Kidney (tissue), 14 donors: ENCODE data around the gene PCLO. TPM values are rescaled to one million over a fixed set of nuclear protein-coding genes. Genes with fewer than 3 reads are reported as not detected.

ENCODE experiments used
- DNase-seq, 5 donors: peaks; one replicate each; pipeline ENCODE4 v3.0.0-alpha.2; 2013 to 2020
- FAIRE-seq: peaks from 2 replicates; lab custom pipeline; 2012; peaks lifted over from hg19 to GRCh38; lab: Jason Lieb, UNC
- H3K27ac ChIP-seq, 2 donors: one replicate each; pipeline ENCODE4 v1.7.0; 2013; ENCODE audit warnings: low read depth in 2 of 2, low read length in 2 of 2, inconsistent platforms in 1 of 2
- H3K27me3 ChIP-seq: one replicate; pipeline ENCODE4 v1.7.1; 2013; ENCODE audit warnings: low read length, inconsistent platforms; ENCODE audit not compliant: control insufficient read depth, insufficient read depth
- H3K36me3 ChIP-seq, 3 donors: one replicate each; pipeline versions ENCODE4 v1.7.0 to v1.7.1; 2013; ENCODE audit warnings: low read length in 3 of 3, control low read depth in 1 of 3, inconsistent platforms in 1 of 3; ENCODE audit not compliant: insufficient read depth in 3 of 3, control insufficient read depth in 2 of 3
- H3K4me1 ChIP-seq, 3 donors: one replicate each; pipeline versions ENCODE4 v1.7.0 to v1.7.1; 2013; ENCODE audit warnings: low read length in 3 of 3, inconsistent platforms in 1 of 3, low read depth in 1 of 3; ENCODE audit not compliant: control insufficient read depth in 2 of 3, insufficient read depth in 2 of 3
- H3K4me3 ChIP-seq, 3 donors: one replicate each; pipeline versions ENCODE4 v1.7.0 to v1.8.1; 2013; ENCODE audit warnings: low read length in 3 of 3, control low read depth in 1 of 3, inconsistent platforms in 1 of 3
- H3K9ac ChIP-seq, 3 donors: one replicate each; pipeline versions ENCODE4 v1.7.0 to v1.7.1; 2013; ENCODE audit warnings: low read length in 3 of 3, control low read depth in 1 of 3, inconsistent platforms in 1 of 3
- H3K9me3 ChIP-seq, 3 donors: one replicate each; pipeline versions ENCODE4 v1.7.0 to v1.7.1; 2013; ENCODE audit warnings: low read length in 3 of 3, control low read depth in 1 of 3, inconsistent platforms in 1 of 3; ENCODE audit not compliant: control insufficient read depth in 2 of 3, insufficient read depth in 1 of 3
- CTCF ChIP-seq: IDR thresholded peaks from 3 replicates; pipeline ENCODE4 v1.5.1; 2012; ENCODE audit warnings: mild to moderate bottlenecking, moderate library complexity, borderline replicate concordance; ENCODE audit not compliant: insufficient read depth; ENCODE audit errors: extremely low read depth
- intact Hi-C: fragments of 100-400 bp; cut with DNase I; formaldehyde crosslinking; loops from one replicate; pipeline ENCODE4 v1.11.1; 2022
- polyA plus RNA-seq: library from polyadenylated mRNA; stranded (reverse); fragments of 350-450 nt; fragmentation: Illumina TruSeq; extraction: RNeasy Lipid Tissue Mini Kit (QIAGEN cat#74804); gene quantifications from one replicate; pipeline ENCODE4 v1.2.3, GENCODE V29; 2014; ENCODE audit warnings: low read depth, low replicate concordance; ENCODE audit not compliant: insufficient read depth
- total RNA-seq: library from RNA; stranded (reverse); fragmentation: NEBNext Ultra II Directional; extraction: Animal tissue kit (Norgen Biotek cat#: 25700); gene quantifications from one replicate; pipeline ENCODE4 v1.2.1, GENCODE V29; 2021
- donor health status: control.
- donor health status: control.
- donor health status: control.
- donor health status: control.
- donor health status: control.
- donor health status: DM: yes; HTN: yes; CAD: no.
- donor health status: Normal renal cell carcinoma (clear cell type).

Gene PCLO
- total and polyA plus RNA-seq, 2 donors from 2014 or later = 4.0 to 12.0 TPM

GRCh38 chr7:83178796-83179195, 16.1 kb upstream of the PCLO start:
- intact Hi-C loops = no loop called here

GRCh38 chr7:83178066-83178465, 15.4 kb upstream of the PCLO start:
- Histone ChIP-seq H3K4me1 (no peaks in the 10 kb centered on the region), H3K9me3 (peaks cover 0 to 2% (median 0%) of the 10 kb centered on the region in 3 donors), H3K27me3 (no peaks in the 10 kb centered on the region), H3K36me3 (no peaks in the 10 kb centered on the region), H3K27ac (no peak overlapping the region), H3K4me3 (no peak overlapping the region), H3K9ac (no peak overlapping the region)
- no peak for FAIRE-seq
- no peak for DNase-seq
- intact Hi-C loops = no loop called here
- no peak for TF ChIP-seq CTCF

More at GRCh38 chr7:83178796-83179195, 16.1 kb upstream of the PCLO start:
- H3K4me1 ChIP-seq = no peaks in the 10 kb centered on the region
- H3K36me3 ChIP-seq = no peaks in the 10 kb centered on the region
- H3K27ac ChIP-seq = no peak overlapping the region
- DNase-seq (no peak), FAIRE-seq (no peak)
- TF ChIP-seq CTCF = no peak
- H3K9me3 ChIP-seq = peaks cover 0 to 9% (median 2%) of the 10 kb centered on the region in 3 donors
- no peak overlapping the region for H3K9ac ChIP-seq
- H3K27me3 ChIP-seq = no peaks in the 10 kb centered on the region
- no peak overlapping the region for H3K4me3 ChIP-seq

- FAIRE-seq (no peak), DNase-seq (no peak)
- Histone ChIP-seq H3K27ac (no peak overlapping the region), H3K9me3 (no peaks in the 10 kb centered on the region), H3K4me3 (no peak overlapping the region), H3K36me3 (no peaks in the 10 kb centered on the region), H3K4me1 (no peaks in the 10 kb centered on the region), H3K27me3 (no peaks in the 10 kb centered on the region), H3K9ac (no peak overlapping the region)
- intact Hi-C loops = no loop called here
- TF ChIP-seq CTCF = no peak
These were observed 11.0 kb upstream of the PCLO start for GRCh38 chr7:83173664-83174063.

- no peaks in the 10 kb centered on the region for H3K36me3 ChIP-seq
- no peak for TF ChIP-seq CTCF
- H3K9ac ChIP-seq = no peak overlapping the region
- H3K9me3 ChIP-seq = no peaks in the 10 kb centered on the region
- intact Hi-C loops = no loop called here
- FAIRE-seq (no peak), DNase-seq (no peak)
- H3K4me3 ChIP-seq = no peak overlapping the region
- H3K4me1 ChIP-seq = no peaks in the 10 kb centered on the region
- H3K27ac ChIP-seq = no peak overlapping the region
- no peaks in the 10 kb centered on the region for H3K27me3 ChIP-seq
These were observed 4.1 kb upstream of the PCLO start for GRCh38 chr7:83166781-83167180.
